ENCODE results near the gene SH2D3A.

Gene SH2D3A

DNA sequence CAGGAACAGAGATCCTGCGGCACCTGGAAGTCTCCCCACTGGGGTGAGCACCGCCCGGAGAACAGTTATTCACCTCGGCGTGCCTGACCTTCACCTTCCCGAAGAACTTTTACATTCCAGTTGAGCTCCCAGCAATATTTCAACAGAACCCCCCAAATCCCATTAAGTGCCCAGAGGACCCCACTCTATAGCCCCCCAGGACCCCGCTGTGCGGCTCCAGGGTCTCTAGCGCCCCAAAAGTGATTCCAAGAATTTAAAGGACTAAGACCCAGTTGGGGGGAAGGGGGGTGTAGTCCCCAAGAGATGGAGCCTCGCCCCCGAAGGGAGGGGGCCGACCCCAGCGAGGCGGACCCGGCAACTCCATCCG is 30.3 kb downstream of the SH2D3A start:
- no peak for DNase-seq

GRCh38 chr19:6736169-6736916 is 30.9 kb downstream of the SH2D3A start:
- peak in 1 of 2 experiments; percentile 62 for DNase-seq

DNA sequence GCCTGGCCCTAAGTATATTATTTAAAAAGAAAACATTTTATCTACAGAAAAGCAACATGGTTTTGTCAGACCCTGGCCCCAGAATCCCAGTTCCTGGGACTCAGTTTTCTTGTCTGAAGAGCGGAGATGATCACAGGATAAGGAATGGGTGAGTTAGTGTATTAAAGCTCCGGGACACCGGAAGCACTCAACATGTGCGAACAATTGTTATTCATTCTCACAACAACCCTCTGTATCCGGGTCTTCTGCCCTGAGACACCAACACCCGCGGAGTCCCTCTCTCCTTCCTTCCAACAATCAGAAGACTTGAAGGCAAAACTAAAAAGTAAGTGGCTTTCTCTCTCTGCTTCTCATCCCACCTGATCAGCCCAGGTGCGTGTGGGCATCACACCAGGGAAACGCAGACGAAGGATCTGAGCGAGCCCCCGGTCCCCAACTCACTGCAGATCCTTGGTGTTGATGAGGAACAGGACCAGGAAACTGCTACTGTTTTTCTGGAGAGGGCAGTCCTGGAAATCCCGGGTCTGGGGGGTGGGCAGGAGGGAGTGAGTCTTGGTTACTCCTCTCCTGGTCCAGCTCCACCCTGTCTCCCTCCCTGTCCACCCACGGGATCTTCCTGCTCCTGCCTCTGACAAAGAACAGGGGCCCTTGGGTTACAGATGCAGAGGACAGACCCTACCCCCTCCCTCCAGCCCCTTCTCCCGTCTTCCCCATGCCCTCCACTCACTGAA is 31.9 kb downstream of the SH2D3A start:
- no peak for DNase-seq

DNA sequence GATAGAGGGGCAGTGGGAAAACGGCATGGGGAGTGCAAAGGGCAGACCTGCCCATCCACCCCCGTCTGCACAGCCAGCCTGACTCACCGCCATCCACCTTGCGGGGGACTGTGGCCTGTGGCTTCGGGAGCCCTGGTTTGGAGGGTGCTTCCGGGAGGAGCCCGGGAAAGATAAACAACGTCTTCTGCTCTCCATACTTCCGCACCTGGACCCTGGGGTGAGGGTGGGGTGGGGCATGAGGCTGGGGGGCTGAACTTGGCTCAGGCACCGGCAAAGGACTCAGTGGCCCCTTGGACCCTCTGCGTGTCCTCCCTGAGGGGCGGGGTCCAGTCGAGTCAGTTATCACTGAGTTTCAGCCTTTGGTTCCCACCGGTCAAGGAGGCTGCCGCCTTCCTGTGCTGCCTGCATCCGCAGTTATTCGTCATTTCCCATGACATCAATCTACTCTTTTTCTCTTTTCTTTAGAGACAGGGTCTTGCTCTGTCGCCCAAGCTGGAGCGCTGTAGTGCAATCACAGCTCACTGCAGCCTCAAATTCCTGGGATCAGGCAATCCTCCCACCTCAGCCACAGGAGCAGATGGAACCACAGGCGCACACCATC is 33.0 kb downstream of the SH2D3A start:
- DNase-seq: no peak

GRCh38 chr19:6733338-6734095 is 33.7 kb downstream of the SH2D3A start:
- no peak for DNase-seq

DNA sequence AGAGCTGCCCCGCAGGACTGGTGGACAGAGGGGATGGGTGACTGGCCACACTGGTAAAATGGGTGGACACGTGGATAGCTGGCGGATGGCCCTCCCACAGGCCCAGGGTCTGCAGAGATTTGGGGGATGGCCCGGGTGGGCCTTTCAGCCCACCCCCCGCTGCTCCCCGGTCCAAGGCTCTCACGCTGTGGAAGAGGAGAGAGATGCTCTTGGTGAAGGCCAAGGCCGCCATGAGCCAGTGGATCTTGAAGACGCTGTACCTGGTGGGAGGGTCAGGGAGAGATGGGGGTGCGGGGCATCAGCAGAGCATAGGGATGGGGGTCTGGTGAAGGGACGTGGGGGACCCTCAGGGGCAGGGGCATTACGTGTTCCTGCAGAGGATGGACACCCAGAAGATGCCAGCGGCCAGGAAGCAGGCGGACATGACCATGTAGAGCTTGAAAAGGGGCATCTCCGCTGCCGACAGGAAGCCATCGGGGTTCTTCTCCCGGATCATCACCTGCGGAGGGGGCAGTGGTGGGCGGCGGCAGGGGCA is 34.4 kb downstream of the SH2D3A start:
- no peak for DNase-seq

GRCh38 chr19:6731822-6732221 is 35.4 kb downstream of the SH2D3A start:
- DNase-seq: no peak

GRCh38 chr19:6730941-6731670 is 36.1 kb downstream of the SH2D3A start:
- no peak for DNase-seq

- peak in 1 of 2 experiments; percentile 45 for DNase-seq
These were observed 37.0 kb downstream of the SH2D3A start for GRCh38 chr19:6730153-6730804.

DNA sequence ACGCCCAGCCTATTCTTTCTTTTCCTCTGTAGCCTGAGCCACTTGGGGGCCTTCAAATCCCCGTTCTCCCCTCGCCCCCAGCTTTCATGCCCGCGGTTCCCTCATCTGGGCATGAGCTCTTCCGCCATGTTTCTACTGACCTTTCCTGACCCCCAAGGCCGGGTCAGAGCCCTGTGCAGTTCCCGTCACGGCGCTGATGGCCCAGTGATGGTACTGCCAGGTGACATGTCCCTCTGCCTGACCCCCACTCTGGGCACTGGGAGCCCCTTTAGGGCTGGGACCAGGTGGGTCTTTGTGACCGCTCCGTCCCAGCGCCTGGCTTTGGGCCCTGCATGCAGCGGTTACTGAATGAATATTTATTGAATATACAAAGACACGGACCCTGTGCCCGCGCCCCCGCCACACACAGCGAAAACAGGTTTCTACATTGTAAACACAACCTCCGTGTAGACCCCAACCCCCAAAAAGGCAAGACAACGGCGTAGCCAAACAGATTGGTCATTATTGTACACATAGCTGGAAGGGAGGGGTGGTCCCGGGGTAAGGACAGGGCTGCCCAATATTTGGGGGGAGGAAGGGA is 37.6 kb downstream of the SH2D3A start:
- no peak for DNase-seq

GRCh38 chr19:6728346-6728745 is 38.9 kb downstream of the SH2D3A start:
- DNase-seq: no peak

- no peak for DNase-seq
These were observed 41.6 kb downstream of the SH2D3A start for GRCh38 chr19:6725513-6726231.

GRCh38 chr19:6724631-6725492 is 42.4 kb downstream of the SH2D3A start:
- no peak for DNase-seq

GRCh38 chr19:6723738-6724137 is 43.5 kb downstream of the SH2D3A start:
- DNase-seq: no peak

DNA sequence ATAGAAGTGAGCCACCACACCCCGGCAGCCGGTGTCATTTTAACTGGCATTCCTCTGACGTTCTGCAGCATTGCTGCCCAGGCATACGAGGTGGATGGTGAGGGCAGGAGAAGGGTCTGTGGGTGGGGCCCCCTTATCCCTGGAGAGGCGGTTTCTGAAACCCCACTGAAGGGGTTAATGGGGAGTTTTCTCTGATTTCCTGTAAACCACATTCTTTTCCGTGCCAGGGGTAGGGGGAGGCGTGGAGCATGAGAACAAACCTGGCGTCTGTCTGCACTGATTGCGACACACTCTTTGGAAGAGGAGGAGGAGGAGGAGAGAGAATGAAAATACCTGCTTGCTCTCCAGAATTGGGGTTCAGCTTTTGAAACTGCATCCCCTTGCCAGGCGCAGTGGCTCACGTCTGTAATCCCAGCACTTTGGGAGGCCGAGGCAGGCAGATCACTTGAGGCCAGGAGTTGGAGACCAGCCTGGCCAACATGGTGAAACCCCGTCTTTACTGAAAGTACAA is 44.1 kb downstream of the SH2D3A start:
- no peak for DNase-seq

- DNase-seq: no peak
These were observed 45.5 kb downstream of the SH2D3A start for GRCh38 chr19:6721773-6722172.

- DNase-seq: no peak
These were observed 46.1 kb downstream of the SH2D3A start for GRCh38 chr19:6721138-6721474.

DNA sequence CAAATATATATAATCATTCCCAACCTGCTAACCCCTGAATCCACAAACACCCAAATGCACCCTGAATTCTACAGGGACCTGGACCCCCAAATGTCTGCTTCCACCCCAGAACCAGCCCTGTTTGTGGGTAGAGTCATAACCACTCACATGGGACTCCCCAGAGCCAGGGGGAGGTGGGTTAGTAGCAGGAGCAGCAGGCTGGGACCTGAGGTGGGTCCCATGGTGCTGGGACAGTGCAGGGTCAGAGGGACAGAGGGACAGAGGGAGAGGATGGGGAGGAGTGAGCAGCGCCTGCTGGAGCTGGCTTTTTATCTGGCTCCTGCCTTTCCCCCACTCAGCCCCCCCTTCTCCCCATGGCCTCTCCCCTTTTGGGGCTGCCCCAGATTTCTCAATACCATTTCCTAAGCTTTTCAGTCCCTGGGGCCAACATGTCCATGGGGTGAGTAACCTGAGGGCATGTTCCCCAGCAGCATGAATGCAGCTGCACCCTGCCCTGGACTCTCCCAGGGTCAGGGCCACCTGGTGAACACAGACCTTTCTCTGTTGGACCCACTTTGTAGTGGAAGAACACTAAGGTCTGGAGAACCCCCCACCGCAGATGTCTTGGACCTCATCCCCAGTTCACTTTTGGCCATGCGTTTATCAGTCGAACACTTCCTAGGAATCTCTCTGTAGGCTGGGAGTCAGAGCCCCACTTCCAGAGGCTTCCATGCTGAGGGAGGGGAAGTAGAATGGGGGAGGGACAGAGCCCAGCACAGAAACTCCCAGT is 46.7 kb downstream of the SH2D3A start, which contains the start of gene C3:
TSS of gene C3 (minus strand) at position 282 of the 769 bp plus-strand sequence. CDS start at position 221, 61 bp downstream.
- DNase-seq: no peak

GRCh38 chr19:6719992-6720368 is 47.3 kb downstream of the SH2D3A start:
- no peak for DNase-seq
